Breast epithelium (tissue), 3 donors: ENCODE measurements around the gene ROR1.

Source experiments
- POLR2A ChIP-seq: fragments of 450-650 bp; IDR thresholded peaks from one replicate; pipeline ENCODE4 v1.6.1; 2016; ENCODE audit warnings: antibody characterized with exemption, mild to moderate bottlenecking, moderate library complexity
- TF ChIP-seq, protein P1 (sequence below), 3 donors: fragments of 450-650 bp; IDR thresholded peaks; one replicate each; pipeline ENCODE4 v1.5.1; 2016 to 2017; ENCODE audit warnings: antibody characterized with exemption in 3 of 3, mild to moderate bottlenecking in 3 of 3, moderate library complexity in 3 of 3

DNA sequence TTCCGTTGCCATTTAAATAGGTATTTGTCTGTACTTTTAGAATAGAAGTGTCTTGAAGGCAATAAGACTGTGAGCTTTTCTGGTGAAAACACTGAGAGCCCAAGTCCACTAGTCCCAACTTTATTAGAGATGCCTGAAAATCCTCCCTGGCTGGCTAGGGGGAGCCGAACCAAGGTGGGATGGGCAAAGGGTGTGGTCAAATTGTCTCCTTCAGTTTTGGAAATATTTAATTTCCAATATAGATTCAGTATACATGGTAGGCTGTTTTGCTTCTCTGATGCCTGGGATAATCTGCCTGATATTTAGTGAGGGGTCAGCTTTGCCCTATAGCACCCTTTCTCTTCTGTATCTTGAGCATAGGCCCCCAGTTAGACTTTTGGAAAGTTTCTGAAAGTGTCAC, 3.5 kb downstream of the ROR1 start:
- TF ChIP-seq, protein P1, sequence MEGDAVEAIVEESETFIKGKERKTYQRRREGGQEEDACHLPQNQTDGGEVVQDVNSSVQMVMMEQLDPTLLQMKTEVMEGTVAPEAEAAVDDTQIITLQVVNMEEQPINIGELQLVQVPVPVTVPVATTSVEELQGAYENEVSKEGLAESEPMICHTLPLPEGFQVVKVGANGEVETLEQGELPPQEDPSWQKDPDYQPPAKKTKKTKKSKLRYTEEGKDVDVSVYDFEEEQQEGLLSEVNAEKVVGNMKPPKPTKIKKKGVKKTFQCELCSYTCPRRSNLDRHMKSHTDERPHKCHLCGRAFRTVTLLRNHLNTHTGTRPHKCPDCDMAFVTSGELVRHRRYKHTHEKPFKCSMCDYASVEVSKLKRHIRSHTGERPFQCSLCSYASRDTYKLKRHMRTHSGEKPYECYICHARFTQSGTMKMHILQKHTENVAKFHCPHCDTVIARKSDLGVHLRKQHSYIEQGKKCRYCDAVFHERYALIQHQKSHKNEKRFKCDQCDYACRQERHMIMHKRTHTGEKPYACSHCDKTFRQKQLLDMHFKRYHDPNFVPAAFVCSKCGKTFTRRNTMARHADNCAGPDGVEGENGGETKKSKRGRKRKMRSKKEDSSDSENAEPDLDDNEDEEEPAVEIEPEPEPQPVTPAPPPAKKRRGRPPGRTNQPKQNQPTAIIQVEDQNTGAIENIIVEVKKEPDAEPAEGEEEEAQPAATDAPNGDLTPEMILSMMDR (IDR thresholded peaks at IDR 0.05) = no peak
- TF ChIP-seq POLR2A = no peak
